BJ (cell line): ENCODE measurements around the gene RGN. TPM values are rescaled to one million over a fixed set of nuclear protein-coding genes. Genes with fewer than 3 reads are reported as not detected.

ENCODE experiments used
- CTCF ChIA-PET: fragments of 350-600 bp; formaldehyde crosslinking; extraction: SDS; loops from one replicate; lab custom pipeline; 2021; ENCODE audit warnings: antibody characterized with exemption, inconsistent platforms; lab: Yijun Ruan, JAX
- POLR2A ChIA-PET: fragments of 300-600 bp; sonication (Branson Sonifier 250); formaldehyde crosslinking; extraction: SDS; loops from one replicate; lab custom pipeline; 2021; ENCODE audit warnings: antibody characterized with exemption; lab: Charles Lee
- DNase-seq: peaks from one replicate; pipeline ENCODE4 v3.0.0-alpha.2; 2011; ENCODE audit warnings: low read depth
- H3K27me3 ChIP-seq: 2 replicates; pipeline ENCODE4 v1.6.0; 2011; ENCODE audit warnings: low read length; ENCODE audit not compliant: control insufficient read depth, insufficient read depth
- H3K36me3 ChIP-seq: 2 replicates; pipeline ENCODE4 v1.5.1; 2011; ENCODE audit warnings: low read length; ENCODE audit not compliant: control insufficient read depth, insufficient read depth
- H3K4me3 ChIP-seq: 2 replicates; pipeline ENCODE4 v1.5.1; 2011; ENCODE audit warnings: low read depth, mild to moderate bottlenecking, control low read depth, low read length
- polyA plus RNA-seq: library from polyadenylated mRNA; depleted of rRNA; stranded (reverse); fragments of >200 nt; gene quantifications from 2 replicates; pipeline ENCODE4 v1.2.3, GENCODE V29; 2011
- TF ChIP-seq, protein P1 (sequence below): IDR thresholded peaks from 2 replicates; pipeline ENCODE4 v1.5.1; 2011; ENCODE audit warnings: low read depth, mild to moderate bottlenecking, control low read depth, inconsistent platforms, low read length, moderate library complexity; ENCODE audit not compliant: insufficient read depth

RGN gene
- polyA plus RNA-seq, 1 experiment = 0.82 TPM

- TF ChIP-seq, protein P1, sequence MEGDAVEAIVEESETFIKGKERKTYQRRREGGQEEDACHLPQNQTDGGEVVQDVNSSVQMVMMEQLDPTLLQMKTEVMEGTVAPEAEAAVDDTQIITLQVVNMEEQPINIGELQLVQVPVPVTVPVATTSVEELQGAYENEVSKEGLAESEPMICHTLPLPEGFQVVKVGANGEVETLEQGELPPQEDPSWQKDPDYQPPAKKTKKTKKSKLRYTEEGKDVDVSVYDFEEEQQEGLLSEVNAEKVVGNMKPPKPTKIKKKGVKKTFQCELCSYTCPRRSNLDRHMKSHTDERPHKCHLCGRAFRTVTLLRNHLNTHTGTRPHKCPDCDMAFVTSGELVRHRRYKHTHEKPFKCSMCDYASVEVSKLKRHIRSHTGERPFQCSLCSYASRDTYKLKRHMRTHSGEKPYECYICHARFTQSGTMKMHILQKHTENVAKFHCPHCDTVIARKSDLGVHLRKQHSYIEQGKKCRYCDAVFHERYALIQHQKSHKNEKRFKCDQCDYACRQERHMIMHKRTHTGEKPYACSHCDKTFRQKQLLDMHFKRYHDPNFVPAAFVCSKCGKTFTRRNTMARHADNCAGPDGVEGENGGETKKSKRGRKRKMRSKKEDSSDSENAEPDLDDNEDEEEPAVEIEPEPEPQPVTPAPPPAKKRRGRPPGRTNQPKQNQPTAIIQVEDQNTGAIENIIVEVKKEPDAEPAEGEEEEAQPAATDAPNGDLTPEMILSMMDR = no peak
- CTCF ChIA-PET = no interaction called here
- no peak for DNase-seq
- Histone ChIP-seq H3K36me3 (no peaks in the 10 kb centered on the region; the same call in 1 of the 2 replicates), H3K4me3 (no peak overlapping the region), H3K27me3 (no peaks in the 10 kb centered on the region)
- POLR2A ChIA-PET = no interaction called here
Measured at GRCh38 chrX:47061238-47061919, 16.9 kb upstream of the RGN start.

- ChIA-PET CTCF (no interaction called here), POLR2A (no interaction called here)
- Histone ChIP-seq H3K36me3 (no peaks in the 10 kb centered on the region; the same call in 1 of the 2 replicates), H3K27me3 (no peaks in the 10 kb centered on the region), H3K4me3 (no peak overlapping the region)
- no peak for DNase-seq
- TF ChIP-seq, protein P1 = no peak
Measured at GRCh38 chrX:47063179-47063578, 15.1 kb upstream of the RGN start.

DNA sequence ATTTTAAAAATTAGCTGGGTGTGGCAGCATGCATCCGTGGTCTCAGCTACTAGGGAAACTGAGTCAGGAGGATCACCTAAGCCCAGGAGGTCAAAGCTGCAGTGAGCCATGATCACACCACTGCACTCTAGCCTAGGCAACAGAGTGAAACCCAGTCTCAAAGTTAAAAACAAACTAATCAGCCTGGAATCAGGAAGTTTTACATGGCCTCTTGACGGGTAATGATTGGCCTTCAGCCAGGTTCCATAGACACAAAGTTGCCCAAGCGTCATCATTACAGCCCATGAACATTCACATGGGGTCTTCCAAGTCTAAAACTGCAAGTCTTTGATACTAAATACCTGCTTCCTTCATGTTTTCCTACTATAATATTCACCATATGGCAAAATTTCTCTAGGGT, 10.0 kb upstream of the RGN start:
- Histone ChIP-seq H3K27me3 (no peaks in the 10 kb centered on the region), H3K4me3 (no peak overlapping the region), H3K36me3 (no peaks in the 10 kb centered on the region; the same call in 1 of the 2 replicates)
- ChIA-PET CTCF (no interaction called here), POLR2A (no interaction called here)
- no peak for DNase-seq
- TF ChIP-seq, protein P1 = no peak

- no peak for DNase-seq
- Histone ChIP-seq H3K36me3 (no peaks in the 10 kb centered on the region), H3K4me3 (no peak overlapping the region), H3K27me3 (no peaks in the 10 kb centered on the region)
- TF ChIP-seq, protein P1 = no peak
- POLR2A ChIA-PET = no interaction called here
- CTCF ChIA-PET = no interaction called here
Measured at GRCh38 chrX:47068720-47069119, 9.5 kb upstream of the RGN start.

- TF ChIP-seq, protein P1 = no peak
- no peak overlapping the region for H3K4me3 ChIP-seq
- no peak for DNase-seq
- H3K27me3 ChIP-seq = no peaks in the 10 kb centered on the region
- H3K36me3 ChIP-seq = no peaks in the 10 kb centered on the region
- ChIA-PET CTCF (no interaction called here), POLR2A (no interaction called here)
Measured at GRCh38 chrX:47080215-47080914, 2.1 kb downstream of the RGN start.
